CD4-positive, alpha-beta T cell (primary cell): ENCODE results near the gene SLC9A4. TPM values are rescaled to one million over a fixed set of nuclear protein-coding genes. Genes with fewer than 3 reads are reported as not detected.

ENCODE experiments used
- ATAC-seq: fragments of 200-7000 bp; cut with Tn5 transposase; one replicate; pipeline ENCODE4 v1.10.0; 2022; ENCODE audit warnings: mild to moderate bottlenecking; ENCODE audit not compliant: poor library complexity
- CTCF ChIA-PET: fragments of 350-600 bp; sonication (Branson Sonifier 250); formaldehyde crosslinking; loops from one replicate; lab custom pipeline; 2021; ENCODE audit warnings: antibody characterized with exemption, inconsistent platforms; lab: Charles Lee
- POLR2A ChIA-PET: fragments of 350-600 bp; sonication (Branson Sonifier 250); formaldehyde crosslinking; loops from one replicate; lab custom pipeline; 2021; ENCODE audit warnings: antibody characterized with exemption, inconsistent platforms; lab: Charles Lee
- DNase-seq, 14 experiments: peaks; one replicate each; pipeline ENCODE4 v3.0.0-alpha.2; 2013 to 2020; ENCODE audit warnings: mixed read lengths in 2 of 14
- H3K27ac ChIP-seq, 2 donors: one replicate each; pipeline versions ENCODE4 v1.5.1 to v1.7.0; 2013; ENCODE audit warnings: low read length in 2 of 2, low read depth in 1 of 2, mild to moderate bottlenecking in 1 of 2
- H3K27me3 ChIP-seq, 2 experiments: 1 replicate in 1 of 2; 2 replicates in 1 of 2; pipeline versions ENCODE4 v1.6.1 to v1.7.0; 2013; ENCODE audit warnings: low read length in 2 of 2, control low read depth in 1 of 2, mild to moderate bottlenecking in 1 of 2, moderate library complexity in 1 of 2; ENCODE audit not compliant: insufficient read depth in 2 of 2, control insufficient read depth in 1 of 2
- H3K36me3 ChIP-seq: one replicate; pipeline ENCODE4 v1.6.1; 2013; ENCODE audit warnings: low read length, control low read depth; ENCODE audit not compliant: insufficient read depth
- H3K4me1 ChIP-seq: one replicate; pipeline ENCODE4 v1.6.1; 2013; ENCODE audit warnings: low read length, control low read depth; ENCODE audit not compliant: insufficient read depth
- H3K4me3 ChIP-seq: one replicate; pipeline ENCODE4 v1.5.1; 2013; ENCODE audit warnings: mild to moderate bottlenecking, low read length, moderate library complexity
- H3K9me3 ChIP-seq, 2 experiments: 1 replicate in 1 of 2; 2 replicates in 1 of 2; pipeline versions ENCODE4 v1.6.1 to v1.7.0; 2013; ENCODE audit warnings: low read length in 2 of 2, mild to moderate bottlenecking in 2 of 2, control low read depth in 1 of 2, moderate library complexity in 1 of 2; ENCODE audit not compliant: control insufficient read depth in 1 of 2, insufficient read depth in 1 of 2
- H3K27ac Mint-ChIP-seq: one replicate; pipeline ENCODE4 v1.8.0; 2020; ENCODE audit warnings: mixed read lengths
- H3K27me3 Mint-ChIP-seq: one replicate; pipeline ENCODE4 v1.8.0; 2021; ENCODE audit warnings: mixed read lengths
- H3K36me3 Mint-ChIP-seq: one replicate; pipeline ENCODE4 v1.8.0; 2021; ENCODE audit warnings: low read depth, mixed read lengths
- H3K4me1 Mint-ChIP-seq: one replicate; pipeline ENCODE4 v1.8.0; 2021; ENCODE audit warnings: low read depth, mixed read lengths
- H3K4me3 Mint-ChIP-seq: one replicate; pipeline ENCODE4 v1.8.0; 2020; ENCODE audit warnings: mild to moderate bottlenecking, mixed read lengths
- H3K9me3 Mint-ChIP-seq: one replicate; pipeline ENCODE4 v1.8.0; 2020; ENCODE audit warnings: mixed read lengths
- intact Hi-C, 2 experiments: fragments of 100-400 bp; cut with DNase I in 1 of 2; cut with micrococcal nuclease in 1 of 2; formaldehyde crosslinking; loops; one replicate each; pipeline versions ENCODE4 v1.15.1 to v1.9.0; 2023 to 2025; cut with DNase I, micrococcal nuclease
- total RNA-seq, 174 experiments: library from RNA in 2 of 174; stranded (reverse) in 2 of 174; gene quantifications; one replicate each; pipeline ENCODE4 v1.2.3 and lab custom pipeline; 2021 to 2026
- TF ChIP-seq, protein P1 (sequence below): fragments of 200-600 bp; IDR thresholded peaks from one replicate; pipeline ENCODE4 v1.8.0; 2022; ENCODE audit warnings: antibody characterized with exemption, mild to moderate bottlenecking

SLC9A4 gene
- total RNA-seq, 2 experiments from 2014 or later = not detected

DNA sequence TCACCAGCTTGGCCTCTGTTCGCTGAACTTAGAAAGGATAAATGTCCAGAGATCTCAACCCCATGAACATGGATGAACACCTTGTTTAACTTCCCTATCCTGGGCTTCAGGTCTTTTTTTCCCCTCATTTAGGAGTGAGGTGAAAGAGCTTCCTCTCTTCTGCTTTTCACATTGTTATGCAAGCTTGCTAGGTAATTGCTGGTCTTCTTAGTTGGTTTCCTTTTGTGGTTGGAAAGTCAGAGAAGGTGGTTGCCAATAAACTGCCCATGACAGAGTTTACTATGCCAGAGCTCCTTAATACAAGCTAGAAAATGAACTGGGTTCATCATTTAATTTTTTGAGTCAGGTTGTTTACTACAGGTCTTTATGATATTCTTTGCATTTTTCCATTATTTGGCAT, 16.6 kb downstream of the SLC9A4 start:
- H3K4me1 Mint-ChIP-seq = no peaks in the 10 kb centered on the region
- TF ChIP-seq, protein P1, sequence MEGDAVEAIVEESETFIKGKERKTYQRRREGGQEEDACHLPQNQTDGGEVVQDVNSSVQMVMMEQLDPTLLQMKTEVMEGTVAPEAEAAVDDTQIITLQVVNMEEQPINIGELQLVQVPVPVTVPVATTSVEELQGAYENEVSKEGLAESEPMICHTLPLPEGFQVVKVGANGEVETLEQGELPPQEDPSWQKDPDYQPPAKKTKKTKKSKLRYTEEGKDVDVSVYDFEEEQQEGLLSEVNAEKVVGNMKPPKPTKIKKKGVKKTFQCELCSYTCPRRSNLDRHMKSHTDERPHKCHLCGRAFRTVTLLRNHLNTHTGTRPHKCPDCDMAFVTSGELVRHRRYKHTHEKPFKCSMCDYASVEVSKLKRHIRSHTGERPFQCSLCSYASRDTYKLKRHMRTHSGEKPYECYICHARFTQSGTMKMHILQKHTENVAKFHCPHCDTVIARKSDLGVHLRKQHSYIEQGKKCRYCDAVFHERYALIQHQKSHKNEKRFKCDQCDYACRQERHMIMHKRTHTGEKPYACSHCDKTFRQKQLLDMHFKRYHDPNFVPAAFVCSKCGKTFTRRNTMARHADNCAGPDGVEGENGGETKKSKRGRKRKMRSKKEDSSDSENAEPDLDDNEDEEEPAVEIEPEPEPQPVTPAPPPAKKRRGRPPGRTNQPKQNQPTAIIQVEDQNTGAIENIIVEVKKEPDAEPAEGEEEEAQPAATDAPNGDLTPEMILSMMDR = no peak
- Histone ChIP-seq H3K36me3 (no peaks in the 10 kb centered on the region), H3K27ac (no peak overlapping the region), H3K27me3 (peaks cover 3 to 4% of the 10 kb centered on the region in 2 experiments), H3K9me3 (no peaks in the 10 kb centered on the region), H3K4me3 (no peak overlapping the region), H3K4me1 (no peaks in the 10 kb centered on the region)
- H3K27me3 Mint-ChIP-seq = peaks cover 14% of the 10 kb centered on the region
- H3K9me3 Mint-ChIP-seq = no peaks in the 10 kb centered on the region
- ATAC-seq (no peak), DNase-seq (peak in 1 of 14 experiments; percentile 14)
- ChIA-PET CTCF (no interaction called here), POLR2A (no interaction called here)
- H3K4me3 Mint-ChIP-seq = no peak overlapping the region
- intact Hi-C loops = no loop called here
- no peak overlapping the region for H3K27ac Mint-ChIP-seq
- H3K36me3 Mint-ChIP-seq = no peaks in the 10 kb centered on the region

DNA sequence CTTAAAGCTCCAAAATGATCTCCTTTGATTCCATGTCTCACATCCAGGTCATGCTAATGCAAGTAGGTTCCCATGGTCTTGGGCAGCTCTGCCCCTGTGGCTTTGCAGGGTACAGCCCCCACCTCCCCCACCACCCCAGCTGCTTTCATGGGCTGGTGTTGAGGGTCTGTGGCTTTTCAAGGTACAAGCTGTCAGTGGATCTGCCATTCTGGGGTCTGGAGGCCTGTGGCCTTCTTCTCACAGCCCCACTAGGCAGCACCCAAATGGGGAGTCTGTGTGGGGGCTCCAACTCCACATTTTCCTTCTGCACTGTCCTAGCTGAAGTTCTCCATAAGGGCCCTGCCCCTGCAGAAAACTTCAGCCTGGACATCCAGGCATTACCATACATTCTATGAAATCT, 19.0 kb downstream of the SLC9A4 start:
- Mint-ChIP-seq H3K27ac (no peak overlapping the region), H3K27me3 (peaks cover 18% of the 10 kb centered on the region), H3K36me3 (no peaks in the 10 kb centered on the region), H3K9me3 (no peaks in the 10 kb centered on the region), H3K4me1 (no peaks in the 10 kb centered on the region), H3K4me3 (no peak overlapping the region)
- intact Hi-C loops = no loop called here
- Histone ChIP-seq H3K4me3 (no peak overlapping the region), H3K27ac (no peak overlapping the region), H3K4me1 (no peaks in the 10 kb centered on the region), H3K9me3 (no peaks in the 10 kb centered on the region), H3K36me3 (no peaks in the 10 kb centered on the region), H3K27me3 (peaks cover 2 to 3% of the 10 kb centered on the region in 2 experiments)
- ChIA-PET CTCF (no interaction called here), POLR2A (no interaction called here)
- no peak for ATAC-seq
- TF ChIP-seq, protein P1 = no peak
- no peak for DNase-seq

DNA sequence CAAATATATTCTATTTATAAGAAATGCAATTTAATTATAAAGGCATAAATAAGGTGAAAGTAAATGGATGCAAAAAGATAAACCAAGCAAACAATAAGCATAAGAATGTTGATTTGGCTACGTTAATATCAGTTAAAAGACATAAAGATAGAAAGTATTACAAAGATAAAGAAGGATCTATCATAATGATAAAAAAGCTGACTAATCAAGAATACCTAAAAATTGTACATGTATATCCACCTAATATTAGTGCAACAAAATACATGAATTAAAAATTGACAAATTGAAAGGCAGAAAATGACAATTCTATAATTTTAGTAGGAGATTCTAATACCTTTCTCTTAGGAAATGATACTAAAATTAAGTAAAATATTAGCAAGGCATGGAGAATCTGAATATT, 21.5 kb downstream of the SLC9A4 start:
- H3K9me3 ChIP-seq = no peaks in the 10 kb centered on the region
- H3K4me1 ChIP-seq = no peaks in the 10 kb centered on the region
- TF ChIP-seq, protein P1 = no peak
- Mint-ChIP-seq H3K4me3 (no peak overlapping the region), H3K27me3 (peaks cover 5% of the 10 kb centered on the region), H3K36me3 (no peaks in the 10 kb centered on the region), H3K27ac (no peak overlapping the region), H3K9me3 (no peaks in the 10 kb centered on the region), H3K4me1 (no peaks in the 10 kb centered on the region)
- no peak overlapping the region for H3K4me3 ChIP-seq
- CTCF ChIA-PET = no interaction called here
- intact Hi-C loops = no loop called here
- ATAC-seq (no peak), DNase-seq (no peak)
- POLR2A ChIA-PET = no interaction called here
- no peak overlapping the region for H3K27ac ChIP-seq
- no peaks in the 10 kb centered on the region for H3K36me3 ChIP-seq
- H3K27me3 ChIP-seq = peaks cover 2 to 3% of the 10 kb centered on the region in 2 experiments
